GM12878 (cell line): ENCODE data around the gene STX1A. TPM values are rescaled to one million over a fixed set of nuclear protein-coding genes. Genes with fewer than 3 reads are reported as not detected.

ENCODE experiments used
- ATAC-seq: fragments of 200-7000 bp; cut with Tn5 transposase; 3 replicates; pipeline ENCODE4 v1.9.1; 2020; ENCODE audit warnings: mild to moderate bottlenecking, moderate library complexity
- BruUV-seq: library from RNA; stranded (reverse); fragments of 400-500 nt; replicated peaks from 2 replicates; lab custom pipeline; 2021; lab: Mats Ljungman, UMichigan
- CTCF ChIA-PET: fragments of 300-600 bp; sonication (Branson Sonifier 250); formaldehyde crosslinking; extraction: SDS; loops from one replicate; lab custom pipeline; 2021; ENCODE audit warnings: inconsistent platforms; lab: Yijun Ruan, JAX
- POLR2A ChIA-PET: fragments of 350-600 bp; formaldehyde crosslinking; extraction: SDS; loops from one replicate; lab custom pipeline; 2021; ENCODE audit warnings: inconsistent platforms; lab: Charles Lee
- RAD21 ChIA-PET: fragments of 300-600 bp; sonication (Branson Sonifier 250); formaldehyde crosslinking; loops from one replicate; lab custom pipeline; 2023; ENCODE audit warnings: antibody characterized with exemption; ENCODE audit not compliant: unreplicated experiment; lab: Charles Lee
- SMC1A ChIA-PET: fragments of 300-600 bp; sonication (Branson Sonifier 250); formaldehyde crosslinking; loops from one replicate; lab custom pipeline; 2023; ENCODE audit not compliant: unreplicated experiment, uncharacterized antibody; lab: Charles Lee
- DNase-seq: peaks from one replicate; pipeline ENCODE4 v3.0.0-alpha.2; 2011; ENCODE audit warnings: low read depth, low spot score
- FAIRE-seq: peaks from 3 replicates; lab custom pipeline; 2011; peaks lifted over from hg19 to GRCh38; lab: Jason Lieb, UNC
- H2AFZ ChIP-seq: 2 replicates; pipeline ENCODE4 v1.6.0; 2011; ENCODE audit warnings: low read depth, low read length, control low read depth; ENCODE audit not compliant: control insufficient read depth
- H3K27ac ChIP-seq: 2 replicates; pipeline ENCODE4 v1.5.1; 2011; ENCODE audit warnings: control low read depth; ENCODE audit not compliant: control insufficient read depth, insufficient read depth
- H3K27me3 ChIP-seq, 2 experiments: replicated peaks in 1 of 2; 2 replicates each; pipeline versions ENCODE4 v1.6.0 to v1.6.1; 2011; ENCODE audit warnings: low read length in 1 of 2; ENCODE audit not compliant: control insufficient read depth in 2 of 2, insufficient read depth in 2 of 2
- H3K36me3 ChIP-seq, 2 experiments: 2 replicates each; pipeline ENCODE4 v1.5.1; 2011; ENCODE audit warnings: low read length in 1 of 2; ENCODE audit not compliant: control insufficient read depth in 2 of 2, insufficient read depth in 2 of 2
- H3K4me1 ChIP-seq: 2 replicates; pipeline ENCODE4 v1.6.1; 2011; ENCODE audit warnings: mild to moderate bottlenecking, low read length, moderate library complexity, mixed read lengths; ENCODE audit not compliant: control insufficient read depth, insufficient read depth
- H3K4me2 ChIP-seq: 2 replicates; pipeline ENCODE4 v1.6.0; 2011; ENCODE audit warnings: control low read depth; ENCODE audit not compliant: control insufficient read depth, insufficient read depth
- H3K4me3 ChIP-seq: fragments of 200-600 bp; sonication (generic); 2 replicates; pipeline ENCODE4 v1.5.1; 2016
- H3K79me2 ChIP-seq: 2 replicates; pipeline ENCODE4 v1.6.0; 2011; ENCODE audit warnings: low read length; ENCODE audit not compliant: control insufficient read depth, insufficient read depth
- H3K9ac ChIP-seq: 2 replicates; pipeline ENCODE4 v1.8.0; 2011; ENCODE audit warnings: low read length, control low read depth, mixed read lengths; ENCODE audit not compliant: control insufficient read depth, insufficient read depth
- H3K9me3 ChIP-seq: replicated peaks from 3 replicates; pipeline ENCODE4 v1.5.1; 2011; ENCODE audit warnings: mild to moderate bottlenecking, low read length; ENCODE audit not compliant: control insufficient read depth, insufficient read depth
- H4K20me1 ChIP-seq: 2 replicates; pipeline ENCODE4 v1.6.0; 2011; ENCODE audit not compliant: control insufficient read depth, insufficient read depth
- BMI1 ChIP-seq: fragments of 450-650 bp; IDR thresholded peaks from 2 replicates; pipeline ENCODE4 v1.6.1; 2016; ENCODE audit warnings: mild to moderate bottlenecking, moderate library complexity, borderline replicate concordance
- CBFB ChIP-seq: IDR thresholded peaks from 2 replicates; pipeline ENCODE4 v1.6.1; 2016; ENCODE audit warnings: antibody characterized with exemption, low read depth
- FOS ChIP-seq: IDR thresholded peaks from 3 replicates; pipeline ENCODE4 v1.6.1; 2011; ENCODE audit warnings: borderline replicate concordance; ENCODE audit not compliant: insufficient read length; ENCODE audit errors: extremely low read depth
- POU2F2 ChIP-seq: IDR thresholded peaks from 3 replicates; pipeline ENCODE4 v1.6.1; 2011; ENCODE audit warnings: low read depth, mild to moderate bottlenecking, low read length, borderline replicate concordance
- ZNF622 ChIP-seq: fragments of 450-650 bp; IDR thresholded peaks from 2 replicates; pipeline ENCODE4 v1.6.1; 2017; ENCODE audit warnings: mild to moderate bottlenecking, inconsistent platforms
- WGBS: methylation state at CpG from one replicate; pipeline ENCODE4 v1.1.6; 2016; ENCODE audit warnings: low lambda C conversion rate; ENCODE audit not compliant: insufficient replicate concordance, insufficient coverage; ENCODE audit errors: missing lambda C conversion rate; 5-methylcytosine and 5-hydroxymethylcytosine counted together
- in situ Hi-C: fragments of 300-500 bp; cut with MboI; formaldehyde crosslinking; loops from 9 replicates; pipeline ENCODE4 v1.14.3; 2018; ENCODE audit warnings: mixed read lengths
- intact Hi-C: fragments of 100-400 bp; cut with micrococcal nuclease; formaldehyde crosslinking; loops from one replicate; pipeline ENCODE4 v1.14.2; 2022; ENCODE audit not compliant: unreplicated experiment
- polyA plus RNA-seq, 11 experiments: library from polyadenylated mRNA; depleted of rRNA in 4 of 11; unstranded in 6 of 11; stranded (reverse) in 5 of 11; fragments of >200 nt; fragmentation: Nextera tagmentation in 4 of 11; fragmentation: Illumina TruSeq in 1 of 11; extraction: Ambion mirVana in 4 of 11; extraction: Trizol in 1 of 11; gene quantifications; 1 replicate in 1 of 11; 2 replicates in 10 of 11; pipeline versions ENCODE4 v1.2.1 to v1.2.3, GENCODE V29; 2011 to 2016; ENCODE audit warnings: inconsistent platforms in 2 of 11, missing spikeins in 2 of 11, low read depth in 1 of 11
- total RNA-seq, 4 experiments: library from RNA; depleted of rRNA in 3 of 4; stranded (reverse); fragments of >200 nt in 3 of 4; fragmentation: Illumina TruSeq in 1 of 4; extraction: Trizol in 1 of 4; gene quantifications; 2 replicates each; pipeline versions ENCODE4 v1.2.1 to v1.2.3, GENCODE V29; 2013 to 2021
- TF ChIP-seq, protein P1 (sequence below): fragments of 450-650 bp; conservative IDR thresholded peaks from 2 replicates; pipeline ENCODE4 v1.6.1; 2017; ENCODE audit warnings: mild to moderate bottlenecking, moderate library complexity
- TF ChIP-seq, protein P2 (sequence below): IDR thresholded peaks from 2 replicates; pipeline ENCODE4 v1.6.1; 2012; ENCODE audit warnings: low read depth, low read length, improper control_type of control experiment
- TF ChIP-seq, protein P3 (sequence below): fragments of 450-650 bp; formaldehyde crosslinking; IDR thresholded peaks from 2 replicates; pipeline ENCODE4 v1.5.0; 2022; ENCODE audit warnings: mild to moderate bottlenecking, missing genetic modification characterization

Gene STX1A
- total and polyA plus RNA-seq, 10 of the 15 experiments (the other 5 are each of a cell fraction or from before 2014, with no cell fraction given), result 0.15 to 5.3 (median 2.5) TPM

DNA sequence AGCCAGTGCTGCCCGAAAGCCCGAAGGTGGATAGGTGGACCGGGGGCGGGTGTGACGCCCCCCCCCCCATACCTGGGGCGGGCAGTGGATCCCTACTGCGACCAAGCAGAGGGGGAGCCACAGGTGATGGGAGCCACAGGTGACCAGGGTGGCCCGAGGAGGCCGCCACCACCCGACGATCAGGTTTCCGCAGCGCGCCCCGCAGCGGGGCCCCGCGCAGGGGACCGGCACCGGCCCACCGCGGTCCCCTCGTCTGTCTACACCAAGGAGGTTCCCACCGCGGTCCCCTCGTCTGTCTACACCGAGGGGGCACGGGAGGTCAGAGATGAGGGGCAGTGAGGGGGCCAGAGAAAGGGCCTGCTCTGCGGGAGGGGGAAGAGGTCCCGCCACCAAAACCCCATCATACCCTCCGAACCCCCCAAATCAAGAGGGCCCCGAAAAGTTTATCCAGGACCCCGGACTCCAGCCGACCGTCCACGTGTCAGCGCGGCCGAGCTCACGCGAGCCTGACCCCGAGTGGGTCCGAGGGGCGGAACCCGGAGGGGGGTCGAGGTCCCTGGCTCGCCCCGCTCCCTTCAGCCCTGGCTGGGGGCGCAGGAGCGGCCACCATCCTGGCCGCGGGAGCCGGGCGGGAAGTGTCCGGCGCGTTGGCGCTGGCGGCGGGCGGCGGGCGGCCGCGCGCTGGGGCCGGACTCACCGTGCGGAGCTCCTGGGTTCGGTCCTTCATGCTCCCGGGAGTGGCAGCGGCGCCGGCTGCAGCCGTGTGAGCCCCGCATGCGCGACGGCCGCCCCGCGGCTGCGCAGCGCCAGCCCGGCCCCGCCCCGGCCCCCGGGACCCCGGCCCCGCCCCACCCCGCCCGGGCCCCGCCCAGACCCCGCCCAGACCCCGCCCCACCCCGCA is at the start of gene STX1A (continued):
- TF ChIP-seq, protein P1, sequence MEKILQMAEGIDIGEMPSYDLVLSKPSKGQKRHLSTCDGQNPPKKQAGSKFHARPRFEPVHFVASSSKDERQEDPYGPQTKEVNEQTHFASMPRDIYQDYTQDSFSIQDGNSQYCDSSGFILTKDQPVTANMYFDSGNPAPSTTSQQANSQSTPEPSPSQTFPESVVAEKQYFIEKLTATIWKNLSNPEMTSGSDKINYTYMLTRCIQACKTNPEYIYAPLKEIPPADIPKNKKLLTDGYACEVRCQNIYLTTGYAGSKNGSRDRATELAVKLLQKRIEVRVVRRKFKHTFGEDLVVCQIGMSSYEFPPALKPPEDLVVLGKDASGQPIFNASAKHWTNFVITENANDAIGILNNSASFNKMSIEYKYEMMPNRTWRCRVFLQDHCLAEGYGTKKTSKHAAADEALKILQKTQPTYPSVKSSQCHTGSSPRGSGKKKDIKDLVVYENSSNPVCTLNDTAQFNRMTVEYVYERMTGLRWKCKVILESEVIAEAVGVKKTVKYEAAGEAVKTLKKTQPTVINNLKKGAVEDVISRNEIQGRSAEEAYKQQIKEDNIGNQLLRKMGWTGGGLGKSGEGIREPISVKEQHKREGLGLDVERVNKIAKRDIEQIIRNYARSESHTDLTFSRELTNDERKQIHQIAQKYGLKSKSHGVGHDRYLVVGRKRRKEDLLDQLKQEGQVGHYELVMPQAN, result peak; percentile 71; the same call in 1 of the 2 replicates
- TF ChIP-seq, protein P2, sequence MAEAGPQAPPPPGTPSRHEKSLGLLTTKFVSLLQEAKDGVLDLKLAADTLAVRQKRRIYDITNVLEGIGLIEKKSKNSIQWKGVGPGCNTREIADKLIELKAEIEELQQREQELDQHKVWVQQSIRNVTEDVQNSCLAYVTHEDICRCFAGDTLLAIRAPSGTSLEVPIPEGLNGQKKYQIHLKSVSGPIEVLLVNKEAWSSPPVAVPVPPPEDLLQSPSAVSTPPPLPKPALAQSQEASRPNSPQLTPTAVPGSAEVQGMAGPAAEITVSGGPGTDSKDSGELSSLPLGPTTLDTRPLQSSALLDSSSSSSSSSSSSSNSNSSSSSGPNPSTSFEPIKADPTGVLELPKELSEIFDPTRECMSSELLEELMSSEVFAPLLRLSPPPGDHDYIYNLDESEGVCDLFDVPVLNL, result no peak

DNA sequence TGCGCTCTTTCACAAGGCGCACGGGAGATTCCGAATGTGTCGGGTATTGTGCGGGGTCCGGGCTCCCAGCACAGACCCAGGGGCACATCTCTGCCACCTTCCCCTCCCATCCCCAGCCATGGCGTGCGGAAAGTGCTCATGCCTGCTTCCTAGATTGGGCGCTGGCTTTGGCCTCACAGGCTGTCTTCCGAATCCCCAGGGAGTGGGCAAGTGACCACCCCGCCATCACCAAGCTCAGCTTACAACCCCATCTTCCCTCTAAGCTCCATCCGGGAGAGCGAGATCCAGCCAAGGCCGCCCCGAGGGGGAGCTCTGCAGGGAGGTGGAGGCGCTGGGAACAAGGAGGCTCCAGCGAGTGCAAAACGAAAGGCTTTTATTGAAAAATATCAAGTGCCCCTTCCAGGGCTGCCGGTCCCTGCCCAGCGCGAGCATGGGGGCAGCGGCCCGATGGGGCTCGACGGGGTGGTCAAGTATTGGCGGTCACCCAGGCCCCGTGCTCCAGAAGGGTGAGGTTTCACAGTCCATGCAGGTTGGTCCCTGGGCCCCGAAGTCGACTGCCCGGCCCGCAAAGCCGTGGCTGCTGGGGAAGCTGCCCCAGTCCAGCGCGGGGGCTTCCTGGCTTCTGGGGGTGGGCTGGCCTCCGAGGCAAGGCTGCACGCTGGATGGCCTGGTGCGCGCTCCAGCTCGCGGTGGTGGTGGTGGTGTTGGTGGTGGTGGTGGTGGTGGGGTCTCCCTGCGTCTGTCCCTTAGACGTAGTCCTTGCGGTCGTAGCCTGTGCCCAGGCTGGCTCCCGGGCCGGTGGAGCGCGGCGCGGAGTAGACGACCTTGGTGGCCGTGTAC is 49.4 kb upstream of the STX1A start:
- Histone ChIP-seq H3K27ac (no peak overlapping the region), H3K79me2 (no peaks in the 10 kb centered on the region), H3K4me1 (no peaks in the 10 kb centered on the region), H2AFZ (no peak overlapping the region), H3K9me3 (no peaks in the 10 kb centered on the region), H3K9ac (no peak overlapping the region), H3K4me2 (no peak overlapping the region), H3K36me3 (no peaks in the 10 kb centered on the region), H4K20me1 (no peaks in the 10 kb centered on the region), H3K4me3 (no peak overlapping the region), H3K27me3 (peaks cover 0 to 2% of the 10 kb centered on the region in 2 experiments; a peak in 1 of 4 replicates)
- ATAC-seq (no peak), DNase-seq (no peak), FAIRE-seq (no peak)
- POLR2A ChIA-PET, result no interaction called here
- RAD21 ChIA-PET, result no interaction called here
- SMC1A ChIA-PET, result no interaction called here
- 45% methylated on average over 43 of the region's 53 CpGs for WGBS
- intact Hi-C loops, result no loop called here
- CTCF ChIA-PET, result no interaction called here
- no TSS peak for BruUV-seq
- in situ Hi-C loops, result no loop called here
- TF ChIP-seq, protein P1, result no peak
- no peak for TF ChIP-seq ZNF622
- TF ChIP-seq BMI1, result no peak
- no peak for TF ChIP-seq CBFB
- TF ChIP-seq, protein P3, sequence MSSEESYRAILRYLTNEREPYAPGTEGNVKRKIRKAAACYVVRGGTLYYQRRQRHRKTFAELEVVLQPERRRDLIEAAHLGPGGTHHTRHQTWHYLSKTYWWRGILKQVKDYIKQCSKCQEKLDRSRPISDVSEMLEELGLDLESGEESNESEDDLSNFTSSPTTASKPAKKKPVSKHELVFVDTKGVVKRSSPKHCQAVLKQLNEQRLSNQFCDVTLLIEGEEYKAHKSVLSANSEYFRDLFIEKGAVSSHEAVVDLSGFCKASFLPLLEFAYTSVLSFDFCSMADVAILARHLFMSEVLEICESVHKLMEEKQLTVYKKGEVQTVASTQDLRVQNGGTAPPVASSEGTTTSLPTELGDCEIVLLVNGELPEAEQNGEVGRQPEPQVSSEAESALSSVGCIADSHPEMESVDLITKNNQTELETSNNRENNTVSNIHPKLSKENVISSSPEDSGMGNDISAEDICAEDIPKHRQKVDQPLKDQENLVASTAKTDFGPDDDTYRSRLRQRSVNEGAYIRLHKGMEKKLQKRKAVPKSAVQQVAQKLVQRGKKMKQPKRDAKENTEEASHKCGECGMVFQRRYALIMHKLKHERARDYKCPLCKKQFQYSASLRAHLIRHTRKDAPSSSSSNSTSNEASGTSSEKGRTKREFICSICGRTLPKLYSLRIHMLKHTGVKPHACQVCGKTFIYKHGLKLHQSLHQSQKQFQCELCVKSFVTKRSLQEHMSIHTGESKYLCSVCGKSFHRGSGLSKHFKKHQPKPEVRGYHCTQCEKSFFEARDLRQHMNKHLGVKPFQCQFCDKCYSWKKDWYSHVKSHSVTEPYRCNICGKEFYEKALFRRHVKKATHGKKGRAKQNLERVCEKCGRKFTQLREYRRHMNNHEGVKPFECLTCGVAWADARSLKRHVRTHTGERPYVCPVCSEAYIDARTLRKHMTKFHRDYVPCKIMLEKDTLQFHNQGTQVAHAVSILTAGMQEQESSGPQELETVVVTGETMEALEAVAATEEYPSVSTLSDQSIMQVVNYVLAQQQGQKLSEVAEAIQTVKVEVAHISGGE, result no peak
- TF ChIP-seq POU2F2, result no peak
- no peak for TF ChIP-seq FOS
